Immature natural killer cell (primary cell): ENCODE measurements around the gene NLRC3. TPM values are rescaled to one million over a fixed set of nuclear protein-coding genes. Genes with fewer than 3 reads are reported as not detected.
"Not testable (repeated sequence)": the region's sequence is repeated elsewhere in the genome, so short reads cannot be mapped to it uniquely, and the experiment has no call there.

Experiments used
- DNase-seq, 3 donors: peaks; one replicate each; pipeline ENCODE4 v3.0.0; 2022; ENCODE audit warnings: mixed read lengths in 1 of 3
- H3K27ac Mint-ChIP-seq, 6 donors: one replicate each; pipeline ENCODE4 v1.8.0; 2020; ENCODE audit warnings: mixed read lengths in 6 of 6, mild to moderate bottlenecking in 5 of 6, inconsistent platforms in 4 of 6, moderate library complexity in 3 of 6
- H3K27me3 Mint-ChIP-seq, 3 donors: one replicate each; pipeline ENCODE4 v1.8.0; 2020 to 2021; ENCODE audit warnings: low read depth in 3 of 3, mild to moderate bottlenecking in 3 of 3, mixed read lengths in 3 of 3, moderate library complexity in 3 of 3, inconsistent platforms in 1 of 3
- H3K36me3 Mint-ChIP-seq, 3 donors: one replicate each; pipeline ENCODE4 v1.8.0; 2020; ENCODE audit warnings: mixed read lengths in 3 of 3, inconsistent platforms in 2 of 3, mild to moderate bottlenecking in 2 of 3
- H3K4me1 Mint-ChIP-seq, 2 donors: one replicate each; pipeline ENCODE4 v1.8.0; 2020; ENCODE audit warnings: inconsistent platforms in 2 of 2, mild to moderate bottlenecking in 2 of 2, mixed read lengths in 2 of 2, moderate library complexity in 1 of 2
- H3K4me3 Mint-ChIP-seq, 5 donors: one replicate each; pipeline ENCODE4 v1.8.0; 2020; ENCODE audit warnings: mild to moderate bottlenecking in 5 of 5, mixed read lengths in 5 of 5, inconsistent platforms in 3 of 5, moderate library complexity in 3 of 5
- H3K9me3 Mint-ChIP-seq, 6 donors: one replicate each; pipeline ENCODE4 v1.8.0; 2020; ENCODE audit warnings: mild to moderate bottlenecking in 6 of 6, mixed read lengths in 6 of 6, inconsistent platforms in 4 of 6, moderate library complexity in 3 of 6
- polyA plus RNA-seq, 3 donors: library from polyadenylated mRNA; unstranded; fragments of 300-500 nt; fragmentation: Illumina TruSeq; gene quantifications; one replicate each; pipeline ENCODE4 v1.2.3, GENCODE V29; 2021

NLRC3 gene
- polyA plus RNA-seq, 3 donors from 2014 or later = 18.3 to 68.0 (median 24.9) TPM

DNA sequence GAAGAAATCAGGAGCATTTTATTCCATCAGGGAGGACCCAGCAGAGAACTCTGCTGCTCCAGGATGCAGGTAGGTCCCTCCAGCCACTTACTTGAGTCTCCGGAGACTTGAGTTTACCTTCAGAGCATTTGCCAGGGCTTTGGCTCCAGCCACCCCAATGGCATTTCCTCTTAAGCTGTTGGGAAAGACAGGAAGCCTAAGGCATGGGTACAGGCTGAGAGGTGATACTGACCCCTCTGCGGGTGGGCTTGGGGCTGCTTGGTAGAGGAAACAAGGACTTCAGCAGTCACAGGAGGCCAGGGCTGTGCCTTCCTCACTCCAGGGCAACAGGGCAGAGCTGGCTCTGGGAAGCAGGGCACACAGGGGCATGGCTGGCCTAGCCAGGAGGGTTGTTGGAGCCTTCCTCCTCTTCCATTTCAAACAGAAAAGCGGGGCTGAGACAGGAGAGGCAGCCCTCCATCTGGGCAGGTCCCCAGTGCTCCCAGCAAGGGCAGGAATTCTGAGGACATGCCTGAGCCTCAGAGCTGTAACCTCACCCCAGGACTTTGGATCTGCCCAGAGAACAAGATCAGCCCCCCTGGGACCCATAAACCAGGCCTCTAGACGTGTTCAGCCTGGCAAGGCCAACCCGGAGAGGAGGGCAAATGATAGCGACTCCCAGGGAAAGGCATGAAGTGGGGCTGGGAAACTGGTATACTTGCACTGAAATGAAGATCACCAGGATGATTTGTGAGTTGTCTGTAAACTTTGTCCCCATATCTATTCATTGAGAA is 34.4 kb downstream of the NLRC3 start:
- Mint-ChIP-seq H3K27ac (peak overlapping the region in 2 of 6 donors; percentile 40 to 51), H3K27me3 (no peaks in the 10 kb centered on the region), H3K9me3 (no peaks in the 10 kb centered on the region), H3K4me1 (no peaks in the 10 kb centered on the region), H3K36me3 (peaks cover 8 to 29% (median 9%) of the 10 kb centered on the region in 3 donors), H3K4me3 (no peak overlapping the region)
- DNase-seq = no peak

DNA sequence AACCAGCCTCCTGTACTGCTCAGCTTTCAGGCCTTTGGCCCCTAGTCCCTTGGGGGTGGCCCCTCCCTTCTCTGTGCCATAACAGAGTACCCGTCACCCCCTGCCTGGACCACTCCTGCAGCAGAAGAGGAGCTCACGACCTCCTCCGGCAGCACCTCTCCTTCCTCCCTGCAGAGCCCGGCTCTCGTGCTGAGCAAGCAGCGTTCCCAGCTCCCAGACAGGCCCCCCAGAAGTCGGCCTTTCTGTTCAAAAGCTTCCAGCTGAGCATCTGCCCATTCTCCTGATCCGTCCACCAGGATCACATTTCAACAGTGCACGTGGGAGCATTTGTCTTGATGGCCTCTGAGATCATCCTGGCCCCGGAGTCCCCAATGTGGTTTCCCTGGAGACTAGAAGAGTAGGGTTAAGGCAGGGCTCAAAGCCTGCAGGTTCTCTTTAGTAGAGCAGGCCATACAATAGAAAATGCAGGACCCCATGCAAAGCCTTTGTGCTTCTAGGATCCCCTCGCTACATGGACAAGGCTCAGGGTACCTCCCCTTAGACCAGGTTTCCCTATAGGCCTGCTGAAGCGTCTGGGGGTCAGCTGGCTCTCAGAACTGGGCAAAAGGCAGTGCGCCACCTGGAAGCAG is 35.6 kb downstream of the NLRC3 start:
- no peak for DNase-seq
- Mint-ChIP-seq H3K27ac (peak overlapping the region in 1 of 6 donors; percentile 35), H3K9me3 (no peaks in the 10 kb centered on the region), H3K36me3 (peaks cover 8 to 25% (median 9%) of the 10 kb centered on the region in 3 donors), H3K27me3 (no peaks in the 10 kb centered on the region), H3K4me3 (no peak overlapping the region), H3K4me1 (peaks cover 0 to 3% of the 10 kb centered on the region in 2 donors)

DNA sequence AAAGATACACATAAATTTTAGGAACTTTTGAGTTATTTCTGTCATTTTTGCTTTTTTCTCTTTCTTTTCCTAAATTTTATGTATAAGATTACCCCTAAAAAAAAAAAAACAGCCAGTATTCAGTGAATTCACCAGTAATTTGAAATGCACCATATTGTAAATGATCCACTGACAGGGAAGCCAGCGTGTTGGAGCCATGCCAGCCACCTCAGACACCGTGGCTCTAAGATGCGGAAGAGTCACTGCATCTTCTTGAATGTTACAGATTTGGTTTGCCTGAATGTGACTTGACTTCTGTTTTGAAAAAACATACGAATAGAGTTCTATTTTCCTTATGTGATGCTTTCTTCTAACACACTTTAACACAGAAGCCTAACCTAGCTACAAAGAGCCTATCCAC is 39.0 kb downstream of the NLRC3 start:
- Mint-ChIP-seq H3K36me3 (peaks cover 4 to 13% (median 8%) of the 10 kb centered on the region in 3 donors), H3K27me3 (peaks cover 0 to 1% (median 0%) of the 10 kb centered on the region in 3 donors), H3K9me3 (no peaks in the 10 kb centered on the region), H3K4me3 (no peak overlapping the region), H3K4me1 (peaks cover 8 to 28% of the 10 kb centered on the region in 2 donors), H3K27ac (peak overlapping the region in 3 of 6 donors; percentile 17 to 64 (median 55))
- DNase-seq = no peak

DNA sequence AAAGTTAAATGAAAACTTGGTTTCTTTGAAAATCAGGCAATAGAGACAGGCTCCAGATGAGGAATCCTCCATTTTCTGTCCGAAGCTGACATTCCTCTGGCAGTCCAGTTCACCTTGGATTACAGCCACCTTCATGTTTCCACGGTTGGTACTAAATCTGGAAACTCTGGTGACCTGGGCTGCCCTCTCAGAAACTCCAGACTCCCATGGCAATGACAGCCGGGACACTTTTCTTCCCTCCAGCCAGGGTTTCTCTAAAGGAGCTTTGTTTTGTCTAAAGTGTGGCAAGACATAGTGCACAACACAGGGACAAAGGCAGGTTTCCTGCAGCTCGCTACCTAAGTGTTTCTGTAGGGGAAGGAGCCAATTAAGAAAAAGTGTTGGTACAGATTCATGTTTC is 40.4 kb downstream of the NLRC3 start:
- Mint-ChIP-seq H3K9me3 (no peaks in the 10 kb centered on the region), H3K36me3 (peaks cover 4 to 13% (median 4%) of the 10 kb centered on the region in 3 donors), H3K4me1 (peaks cover 8 to 28% of the 10 kb centered on the region in 2 donors), H3K4me3 (no peak overlapping the region), H3K27me3 (peaks cover 0 to 1% (median 0%) of the 10 kb centered on the region in 3 donors), H3K27ac (peak overlapping the region in 5 of 6 donors; percentile 2 to 53 (median 26))
- DNase-seq = no peak

DNA sequence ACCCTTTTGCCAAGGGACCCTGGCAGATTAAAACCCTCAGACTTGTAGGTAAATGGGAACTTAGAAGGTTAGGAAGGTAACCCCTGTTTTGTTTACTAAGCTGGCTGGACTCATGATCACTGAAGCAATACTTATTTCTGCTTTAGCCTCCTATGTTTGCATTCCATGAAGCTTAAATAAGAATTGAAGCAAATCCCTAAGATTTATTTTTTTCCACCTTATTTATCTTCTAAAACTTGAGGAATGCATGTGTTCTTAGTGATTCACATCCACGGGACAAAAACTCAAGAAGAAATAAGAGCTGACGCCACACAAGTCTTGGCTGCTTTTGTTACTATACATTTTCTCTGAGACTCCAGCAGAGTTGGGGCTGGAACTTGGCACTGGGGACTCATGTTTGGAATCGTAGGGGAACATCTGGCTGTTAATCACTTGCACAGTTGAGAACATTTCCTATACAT is 40.9 kb downstream of the NLRC3 start:
- peak overlapping the region in 5 of 6 donors; percentile 2 to 77 (median 51) for H3K27ac Mint-ChIP-seq
- peaks cover 8 to 28% of the 10 kb centered on the region in 2 donors for H3K4me1 Mint-ChIP-seq
- peaks cover 0 to 1% (median 0%) of the 10 kb centered on the region in 3 donors for H3K27me3 Mint-ChIP-seq
- H3K36me3 Mint-ChIP-seq = peaks cover 4 to 13% (median 4%) of the 10 kb centered on the region in 3 donors
- DNase-seq = no peak
- no peak overlapping the region for H3K4me3 Mint-ChIP-seq
- H3K9me3 Mint-ChIP-seq = no peaks in the 10 kb centered on the region

DNA sequence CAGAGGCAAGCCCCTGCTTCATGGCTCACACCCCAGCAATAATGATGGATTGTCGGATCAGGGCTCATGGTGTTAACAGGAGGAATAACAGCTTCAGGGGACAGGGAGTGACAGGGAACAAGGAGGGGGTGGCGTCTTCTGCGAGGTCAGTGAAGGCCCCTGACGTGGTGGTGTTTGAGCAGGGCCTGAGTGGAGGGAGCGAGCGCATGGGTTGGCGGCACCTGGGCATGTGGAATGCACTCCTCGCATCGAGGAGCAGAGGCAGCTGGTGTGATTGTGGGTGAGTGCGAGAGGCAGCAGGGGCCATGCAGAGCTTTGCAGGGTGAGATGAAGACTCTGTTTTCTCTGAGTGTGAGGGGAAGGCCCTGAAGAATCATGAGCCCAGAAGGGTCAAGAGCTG is 43.1 kb downstream of the NLRC3 start:
- H3K27ac Mint-ChIP-seq = peak overlapping the region in 5 of 6 donors; percentile 36 to 80 (median 68)

DNA sequence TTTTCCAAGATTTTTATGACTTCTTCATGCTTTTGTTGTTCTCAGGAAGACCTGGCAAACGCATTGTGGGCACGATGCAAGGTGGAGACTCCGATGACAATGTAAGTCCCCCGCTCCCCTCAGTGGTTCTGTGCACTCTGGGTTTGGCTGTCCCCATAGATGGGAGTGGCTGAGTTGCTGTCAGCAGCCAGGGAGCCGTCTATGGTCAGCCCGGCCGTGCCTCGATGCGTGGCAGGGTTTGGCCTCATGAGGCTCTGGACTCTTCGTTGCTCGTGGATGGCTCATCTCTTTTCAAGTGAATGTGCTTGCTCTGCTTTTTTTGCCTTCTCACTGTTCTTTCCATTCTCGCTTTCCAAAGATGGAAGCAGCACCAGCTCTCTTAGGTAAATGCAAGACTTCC is 44.5 kb downstream of the NLRC3 start:
- Mint-ChIP-seq H3K4me3 (no peak overlapping the region), H3K36me3 (no peaks in the 10 kb centered on the region), H3K9me3 (no peaks in the 10 kb centered on the region), H3K27ac (peak overlapping the region in 1 of 6 donors; percentile 51), H3K27me3 (peaks cover 0 to 1% (median 0%) of the 10 kb centered on the region in 3 donors), H3K4me1 (peaks cover 8 to 28% of the 10 kb centered on the region in 2 donors)
- DNase-seq = no peak

More for the DNA sequence above, 43.1 kb downstream of the NLRC3 start:
- no peaks in the 10 kb centered on the region for H3K36me3 Mint-ChIP-seq
- H3K4me3 Mint-ChIP-seq = no peak overlapping the region
- H3K9me3 Mint-ChIP-seq = no peaks in the 10 kb centered on the region
- DNase-seq = no peak
- H3K4me1 Mint-ChIP-seq = peaks cover 8 to 28% of the 10 kb centered on the region in 2 donors
- peaks cover 0 to 1% (median 0%) of the 10 kb centered on the region in 3 donors for H3K27me3 Mint-ChIP-seq

DNA sequence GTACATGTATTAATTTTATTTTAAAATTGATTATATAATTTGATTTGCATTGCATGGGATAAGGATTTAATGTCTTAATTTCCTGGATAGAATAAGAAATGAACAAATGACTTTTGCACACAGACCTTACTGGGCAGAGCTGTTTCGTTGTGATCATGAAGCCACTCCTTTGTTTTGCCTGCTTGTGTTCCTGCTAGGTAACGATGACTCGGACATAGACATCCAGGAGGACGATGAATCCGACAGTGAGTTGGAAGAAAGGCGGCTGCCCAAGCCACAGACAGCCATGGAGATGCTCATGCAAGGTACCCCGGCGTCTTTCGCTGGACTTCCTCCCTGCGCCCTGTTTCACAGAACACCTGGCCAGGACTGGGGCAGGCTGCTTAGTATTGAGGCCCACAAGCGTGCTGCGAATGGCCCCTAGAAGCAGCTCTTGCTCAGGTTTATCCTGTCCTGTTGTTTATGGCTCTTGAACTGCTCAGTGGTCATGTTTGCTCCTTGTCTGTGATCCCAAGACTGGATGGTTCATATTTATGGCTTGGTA is 46.8 kb downstream of the NLRC3 start:
- H3K36me3 Mint-ChIP-seq = peaks cover 0 to 2% (median under 1%) of the 10 kb centered on the region in 3 donors
- no peak for DNase-seq
- peaks cover 9 to 14% of the 10 kb centered on the region in 2 donors for H3K4me1 Mint-ChIP-seq
- H3K9me3 Mint-ChIP-seq = no peaks in the 10 kb centered on the region
- no peak overlapping the region for H3K27ac Mint-ChIP-seq
- no peak overlapping the region for H3K4me3 Mint-ChIP-seq
- peaks cover 0 to 1% (median 0%) of the 10 kb centered on the region in 3 donors for H3K27me3 Mint-ChIP-seq

DNA sequence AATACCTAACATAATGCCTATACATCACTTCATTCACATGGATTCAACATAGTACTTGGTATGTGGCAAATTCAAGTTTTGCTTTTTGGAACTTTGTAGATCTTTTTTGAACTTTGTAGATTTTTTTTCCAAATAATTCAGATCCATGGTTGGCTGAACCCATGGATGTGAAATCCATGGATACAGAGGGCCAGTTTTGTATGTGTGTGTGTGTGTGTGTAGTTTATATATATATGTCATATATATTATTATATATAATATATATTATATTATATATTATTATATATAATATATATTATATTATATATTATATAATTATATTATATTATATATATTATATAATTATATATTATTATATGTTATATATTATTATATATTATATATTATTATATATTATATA is 48.0 kb downstream of the NLRC3 start:
- H3K9me3 Mint-ChIP-seq = no peaks in the 10 kb centered on the region
- H3K36me3 Mint-ChIP-seq = peaks cover 0 to 5% (median 4%) of the 10 kb centered on the region in 3 donors
- no peak overlapping the region for H3K4me3 Mint-ChIP-seq
- no peak for DNase-seq
- peaks cover 1% of the 10 kb centered on the region in 2 donors for H3K4me1 Mint-ChIP-seq
- no peak overlapping the region for H3K27ac Mint-ChIP-seq
- no peaks in the 10 kb centered on the region for H3K27me3 Mint-ChIP-seq

DNA sequence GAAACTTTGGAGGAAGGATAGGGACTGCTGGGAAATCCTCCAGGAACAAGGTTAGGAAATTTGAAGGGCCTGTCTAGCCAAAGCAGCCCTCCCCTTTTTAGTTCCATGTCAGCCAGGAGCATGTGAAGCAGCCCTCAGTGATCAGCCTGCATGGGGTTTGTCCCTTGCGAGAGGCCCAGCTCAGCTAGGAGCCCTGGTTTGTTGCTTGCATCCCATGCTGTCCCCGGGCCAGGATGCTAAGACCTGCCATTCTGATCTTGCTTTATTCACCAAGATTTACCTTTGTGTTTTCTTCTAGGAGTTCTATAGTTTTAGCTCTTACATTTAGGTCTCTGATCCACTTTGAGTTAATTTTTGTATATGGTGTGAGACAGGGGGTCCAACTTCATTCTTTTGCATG is 48.8 kb downstream of the NLRC3 start:
- no peak overlapping the region for H3K27ac Mint-ChIP-seq
- H3K36me3 Mint-ChIP-seq = peaks cover 0 to 5% (median 4%) of the 10 kb centered on the region in 3 donors
- H3K9me3 Mint-ChIP-seq = no peaks in the 10 kb centered on the region
- H3K27me3 Mint-ChIP-seq = no peaks in the 10 kb centered on the region
- no peak for DNase-seq
- H3K4me3 Mint-ChIP-seq = no peak overlapping the region
- peaks cover 0 to 1% of the 10 kb centered on the region in 2 donors for H3K4me1 Mint-ChIP-seq

DNA sequence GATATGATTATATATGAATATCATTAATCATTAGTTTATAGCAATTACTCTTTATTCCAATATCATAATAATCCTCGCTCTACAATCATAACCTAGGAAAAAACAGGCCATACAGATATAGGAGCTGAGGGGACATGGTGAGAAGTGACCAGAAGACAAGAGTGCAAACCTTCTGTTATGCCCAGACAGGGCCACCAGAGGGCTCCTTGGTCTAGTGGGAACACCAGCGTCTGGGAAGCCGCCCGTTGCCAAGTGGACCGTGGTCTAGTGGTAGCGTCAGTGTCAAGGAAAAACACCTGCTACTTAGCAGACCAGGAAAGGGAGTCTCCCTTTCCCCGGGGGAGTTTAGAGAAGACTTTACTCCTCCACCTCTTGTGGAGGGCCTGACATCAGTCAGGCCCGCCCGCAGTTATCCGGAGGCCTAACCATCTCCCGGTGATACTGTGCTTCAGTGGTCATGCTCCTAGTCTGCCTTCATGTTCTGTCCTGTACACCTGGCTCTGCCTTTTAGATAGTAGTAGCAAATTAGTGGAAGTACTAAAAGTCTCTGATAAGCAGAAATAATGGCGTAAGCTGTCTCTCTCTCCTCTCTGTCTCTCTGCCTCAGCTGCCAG is 49.9 kb downstream of the NLRC3 start:
- H3K4me3 Mint-ChIP-seq = not testable (repeated sequence)

DNA sequence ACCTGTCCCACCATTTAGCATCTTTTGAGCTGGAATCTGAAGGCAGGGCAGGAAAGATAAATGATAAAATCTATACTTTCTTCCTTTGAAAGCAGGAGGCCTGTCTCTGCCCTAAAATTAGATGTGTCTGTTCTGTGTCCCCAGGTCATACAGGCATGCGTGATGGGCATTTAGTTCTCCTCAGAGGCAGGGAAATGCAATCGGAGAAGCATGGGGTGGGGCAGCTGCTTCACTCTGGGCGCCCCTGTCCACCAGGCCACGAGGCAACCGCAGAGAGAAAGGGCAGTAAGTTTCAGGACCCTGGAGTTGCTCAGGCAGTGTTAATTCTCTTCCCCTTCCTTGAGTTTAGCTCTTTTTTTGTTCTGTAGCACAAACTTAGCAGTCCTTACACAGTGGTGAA is 51.3 kb downstream of the NLRC3 start:
- no peak overlapping the region for H3K4me3 Mint-ChIP-seq
- H3K27me3 Mint-ChIP-seq = no peaks in the 10 kb centered on the region
- DNase-seq = no peak
- H3K36me3 Mint-ChIP-seq = peaks cover 0 to 13% (median 12%) of the 10 kb centered on the region in 3 donors
- H3K4me1 Mint-ChIP-seq = peaks cover 0 to 1% of the 10 kb centered on the region in 2 donors
- H3K27ac Mint-ChIP-seq = no peak overlapping the region
- H3K9me3 Mint-ChIP-seq = no peaks in the 10 kb centered on the region

More for the DNA sequence above, 49.9 kb downstream of the NLRC3 start:
- peak; percentile 31 to 46 (median 41) for DNase-seq
- H3K9me3 Mint-ChIP-seq, H3K4me1 Mint-ChIP-seq, H3K27me3 Mint-ChIP-seq: not testable (repeated sequence)
- peak overlapping the region in 1 of 6 donors; percentile 54 for H3K27ac Mint-ChIP-seq
- H3K36me3 Mint-ChIP-seq = peaks cover 0 to 13% (median 12%) of the 10 kb centered on the region in 3 donors

DNA sequence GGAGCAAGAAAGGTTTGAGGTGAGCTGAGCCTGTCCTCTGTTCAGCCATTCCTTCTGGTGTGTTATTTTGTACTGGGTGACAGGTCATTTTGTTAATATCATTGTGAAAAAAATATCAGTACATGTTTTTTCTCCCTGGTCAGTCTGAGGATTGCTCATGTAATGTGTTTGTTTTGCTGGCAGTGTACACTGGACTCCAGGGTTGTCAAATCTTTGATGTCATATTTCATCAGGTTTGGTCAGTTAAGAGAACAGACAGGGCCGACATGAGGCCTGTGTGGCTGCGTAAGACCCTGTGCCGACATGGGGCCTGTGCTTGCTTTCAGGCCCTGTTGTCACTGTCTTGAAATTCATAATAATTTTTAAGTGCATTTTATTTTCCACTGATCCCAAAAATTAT is 53.9 kb downstream of the NLRC3 start:
- no peaks in the 10 kb centered on the region for H3K9me3 Mint-ChIP-seq
- no peak overlapping the region for H3K27ac Mint-ChIP-seq
- DNase-seq = no peak
- H3K27me3 Mint-ChIP-seq = no peaks in the 10 kb centered on the region
- H3K36me3 Mint-ChIP-seq = peaks cover 0 to 21% (median 17%) of the 10 kb centered on the region in 3 donors
- no peak overlapping the region for H3K4me3 Mint-ChIP-seq
- peaks cover 0 to 1% of the 10 kb centered on the region in 2 donors for H3K4me1 Mint-ChIP-seq
